ENCODE results near the gene COL4A2.
A peak's percentile ranks its signal among the peaks of the same experiment; 100 is the strongest.
"Not testable (repeated sequence)": the region's sequence is repeated elsewhere in the genome, so short reads cannot be mapped to it uniquely, and the experiment has no call there.

Gene COL4A2

DNA sequence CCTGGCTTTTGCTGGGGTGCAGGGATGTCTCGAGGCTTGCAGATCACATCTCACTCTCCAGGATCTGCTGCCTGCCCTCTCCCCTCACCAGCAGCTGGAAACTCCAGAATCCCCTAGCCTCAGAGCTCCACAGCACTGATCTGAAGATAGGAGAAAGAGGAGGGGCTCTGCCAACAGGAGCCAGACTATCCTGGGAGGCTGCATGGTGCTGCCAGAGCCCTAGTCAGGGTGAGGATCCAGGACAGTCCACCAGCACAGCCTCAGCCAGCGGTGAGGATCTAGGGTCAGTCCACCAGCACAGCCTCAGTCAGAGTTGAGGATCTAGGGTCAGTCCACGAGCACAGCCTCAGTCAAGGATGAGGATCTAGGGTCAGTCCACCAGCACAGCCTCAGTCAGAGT is 189.2 kb downstream of the COL4A2 start:
- DNase-seq (ENCODE audit: low spot score), result no peak

DNA sequence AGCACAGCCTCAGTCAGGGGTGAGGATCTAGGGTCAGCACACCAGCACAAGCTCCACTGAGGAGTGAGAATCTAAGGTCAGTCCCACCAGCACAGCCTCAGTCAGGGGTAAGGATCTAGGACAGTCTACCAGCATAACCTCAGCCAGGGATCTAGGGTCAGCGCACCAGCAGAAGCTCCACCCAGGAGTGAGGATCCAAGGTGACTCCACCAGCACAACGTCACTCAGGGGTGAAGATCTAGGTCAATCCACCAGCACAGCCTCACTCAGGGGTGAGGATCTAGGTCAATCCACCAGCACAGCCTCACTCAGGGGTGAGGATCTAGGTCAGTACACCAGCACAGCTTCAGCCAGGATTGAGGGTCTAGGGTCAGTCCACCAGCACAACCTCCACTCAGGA is 189.9 kb downstream of the COL4A2 start:
- no peak for DNase-seq (ENCODE audit: low spot score)

DNA sequence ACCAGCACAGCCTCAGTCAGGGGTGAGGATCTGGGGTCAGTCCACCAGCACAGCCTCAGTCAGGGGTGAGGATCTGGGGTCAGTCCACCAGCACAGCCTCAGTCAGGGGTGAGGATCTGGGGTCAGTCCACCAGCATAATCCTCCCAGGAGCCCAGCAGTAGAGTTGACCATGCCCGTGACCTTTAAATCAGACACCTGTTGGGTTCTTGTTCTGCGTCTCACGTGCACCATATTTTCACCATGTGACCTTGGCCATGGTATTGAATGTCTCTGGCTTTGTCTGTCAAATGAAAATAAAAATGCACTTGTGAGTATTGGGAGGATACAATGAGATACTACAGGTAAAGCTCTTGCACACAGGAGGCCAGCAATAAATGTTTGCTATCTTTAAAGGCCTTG is 190.8 kb downstream of the COL4A2 start:
- DNase-seq (ENCODE audit: low spot score), result not testable (repeated sequence)

DNA sequence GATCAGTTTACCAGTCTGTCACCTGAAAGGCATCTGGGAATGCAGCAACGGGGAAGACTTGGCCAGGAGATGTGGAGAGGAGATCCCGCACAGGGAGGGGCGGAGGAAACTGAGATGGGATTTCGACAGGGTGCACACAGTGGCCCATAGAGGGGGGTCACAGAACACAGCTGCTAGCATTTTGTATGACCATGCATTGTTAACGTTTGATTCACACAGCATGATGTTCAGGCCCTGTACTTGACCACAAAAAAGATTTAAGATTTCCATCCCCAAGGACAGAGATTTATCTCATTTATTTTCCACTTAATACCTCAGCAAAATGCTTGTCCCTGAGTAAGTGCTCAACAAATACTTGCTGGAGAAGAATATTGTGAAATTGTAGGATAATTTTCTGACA is 191.2 kb downstream of the COL4A2 start:
- DNase-seq (ENCODE audit: low spot score), result no peak

DNA sequence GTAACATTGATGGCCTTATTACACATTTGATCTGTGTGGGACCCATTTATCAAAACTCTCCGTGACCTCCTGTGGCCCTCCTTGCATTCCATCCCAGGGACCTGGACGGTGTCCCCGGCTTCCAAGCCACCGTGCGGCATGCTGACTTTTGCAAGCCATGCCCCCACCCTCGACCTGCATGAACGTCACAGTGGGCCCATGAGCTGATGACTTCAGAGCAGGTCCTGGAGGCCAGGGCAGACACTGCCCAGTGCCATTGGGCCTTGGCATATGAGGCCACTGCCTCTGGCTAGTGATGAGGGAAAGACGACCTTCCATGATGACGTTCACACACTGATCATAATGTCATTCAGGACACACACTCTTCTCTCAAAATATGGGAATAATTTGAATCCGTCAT is 191.7 kb downstream of the COL4A2 start:
- DNase-seq (ENCODE audit: low spot score), result no peak

DNA sequence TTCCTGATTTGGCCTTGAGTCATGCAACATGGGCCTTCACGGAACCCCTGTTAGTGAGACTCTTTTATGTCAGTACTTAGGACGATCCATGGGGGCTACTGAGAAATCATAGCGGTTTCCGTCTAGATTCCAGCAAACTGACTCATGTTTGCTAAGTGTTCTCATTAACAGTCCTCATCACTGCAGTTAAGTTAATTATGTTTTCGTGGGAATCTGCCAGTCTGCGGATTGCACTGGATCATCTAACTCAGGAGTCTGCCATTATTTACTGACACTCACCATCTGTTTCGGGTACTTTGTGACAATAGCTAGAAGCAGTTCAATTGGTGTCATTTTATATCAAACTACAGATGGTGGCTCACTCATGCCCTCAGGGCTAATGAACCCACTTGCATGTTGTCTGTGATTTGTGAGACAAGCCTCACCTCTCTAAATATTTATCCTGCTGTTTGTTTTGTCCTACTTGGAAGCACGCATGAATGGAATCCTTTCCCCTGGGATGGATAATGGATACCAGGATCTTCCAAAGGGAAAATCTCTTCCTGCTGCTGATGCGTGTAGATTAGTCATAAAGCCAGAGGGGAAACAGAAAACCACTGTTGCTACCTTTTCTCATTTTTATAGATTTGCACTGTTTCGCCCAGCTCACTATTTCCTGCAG is 192.7 kb downstream of the COL4A2 start:
- DNase-seq (ENCODE audit: low spot score), result no peak

DNA sequence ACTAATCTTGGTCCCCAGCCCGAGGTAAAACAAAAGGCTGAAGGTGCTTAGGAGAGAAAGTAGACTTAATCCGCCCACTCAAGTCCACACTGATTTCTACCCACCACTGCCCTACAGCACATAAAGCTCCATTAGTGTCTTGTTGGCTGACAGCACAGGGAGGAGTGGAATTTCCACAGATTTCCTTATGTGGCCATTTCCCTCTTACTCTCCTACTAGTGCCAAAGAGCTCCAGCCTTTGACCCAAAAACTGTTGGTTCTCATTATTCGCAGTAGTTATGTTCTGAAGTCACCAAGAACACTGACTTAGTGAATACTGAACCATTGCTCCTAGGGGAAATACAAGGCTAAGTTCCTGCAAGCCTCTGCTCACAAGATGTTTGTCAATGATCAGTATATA is 193.3 kb downstream of the COL4A2 start:
- no peak for DNase-seq (ENCODE audit: low spot score)

DNA sequence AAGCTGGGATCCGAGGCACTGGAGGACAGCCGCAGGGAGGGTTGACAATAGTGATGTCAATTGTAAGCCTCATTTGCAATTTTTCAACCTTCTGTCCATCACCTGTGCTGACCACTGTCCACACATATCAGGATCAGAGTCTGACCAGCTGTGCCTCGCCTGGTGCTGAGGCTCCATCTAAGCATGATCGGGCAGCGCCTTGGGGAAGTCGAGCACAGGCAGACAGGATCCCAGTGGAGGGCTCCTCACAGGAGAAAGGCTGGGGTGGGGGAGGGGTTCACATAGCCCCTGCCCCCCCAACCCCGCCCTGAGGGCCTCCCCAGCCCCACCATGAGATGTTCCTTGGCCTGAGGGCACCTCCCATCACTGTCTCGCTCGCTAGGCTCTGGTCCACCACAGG is 194.1 kb downstream of the COL4A2 start:
- DNase-seq (ENCODE audit: low spot score), result no peak

DNA sequence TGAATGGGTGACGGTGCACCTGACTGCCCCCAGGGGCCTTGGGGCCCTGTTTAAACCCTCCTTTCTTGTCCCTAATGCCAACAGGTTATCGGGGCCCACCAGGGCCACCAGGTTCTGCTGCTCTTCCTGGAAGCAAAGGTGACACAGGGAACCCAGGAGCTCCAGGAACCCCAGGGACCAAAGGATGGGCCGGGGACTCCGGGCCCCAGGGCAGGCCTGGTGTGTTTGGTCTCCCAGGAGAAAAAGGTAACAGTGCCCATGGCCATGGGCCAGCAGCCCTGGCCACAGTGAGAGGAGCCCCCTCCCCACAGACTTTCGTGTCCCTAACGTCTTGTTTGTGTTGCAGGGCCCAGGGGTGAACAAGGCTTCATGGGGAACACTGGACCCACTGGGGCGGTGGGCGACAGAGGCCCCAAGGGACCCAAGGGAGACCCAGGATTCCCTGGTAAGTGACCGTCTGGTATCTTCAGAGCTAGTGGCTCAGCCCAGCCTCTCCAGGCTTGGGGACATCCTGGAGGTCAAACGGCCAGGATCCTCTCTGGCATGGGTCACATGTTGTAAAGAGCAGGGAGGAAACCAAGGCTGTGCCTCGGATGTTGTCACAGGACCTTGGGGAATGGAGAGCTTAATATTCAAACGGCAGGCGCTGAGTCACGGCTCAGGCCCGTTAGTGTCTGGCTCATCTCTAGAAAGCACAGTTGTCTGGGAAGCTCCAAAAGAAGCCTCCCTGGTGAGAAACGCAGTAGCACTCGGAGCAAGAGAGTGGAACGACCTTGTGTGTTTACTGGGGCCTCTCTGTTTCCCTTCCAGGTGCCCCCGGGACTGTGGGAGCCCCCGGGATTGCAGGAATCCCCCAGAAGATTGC is 196.2 kb downstream of the COL4A2 start:
- DNase-seq (ENCODE audit: low spot score), result no peak

DNA sequence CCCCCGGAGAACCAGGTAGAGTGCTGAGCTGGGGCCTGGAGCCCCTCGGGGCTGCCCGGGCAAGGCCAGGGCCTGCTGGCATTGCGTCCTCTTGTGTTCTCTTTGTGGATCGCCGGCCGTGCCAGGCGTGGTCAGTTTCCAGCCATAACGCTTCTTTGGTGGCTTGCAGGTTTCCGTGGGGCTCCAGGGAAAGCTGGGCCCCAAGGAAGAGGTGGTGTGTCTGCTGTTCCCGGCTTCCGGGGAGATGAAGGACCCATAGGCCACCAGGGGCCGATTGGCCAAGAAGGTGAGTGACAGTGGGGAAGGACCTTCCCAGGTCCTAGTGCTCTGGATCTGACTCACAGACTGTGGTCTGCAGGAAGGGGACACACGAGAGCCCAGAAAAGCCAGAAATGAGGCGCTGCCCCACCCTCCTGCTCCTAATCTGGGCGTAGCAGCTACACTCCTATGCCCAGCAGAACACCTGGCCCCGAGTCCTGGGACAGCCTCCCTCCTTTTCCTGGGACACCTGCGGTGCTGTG is 197.0 kb downstream of the COL4A2 start:
- no peak for DNase-seq (ENCODE audit: low spot score)

DNA sequence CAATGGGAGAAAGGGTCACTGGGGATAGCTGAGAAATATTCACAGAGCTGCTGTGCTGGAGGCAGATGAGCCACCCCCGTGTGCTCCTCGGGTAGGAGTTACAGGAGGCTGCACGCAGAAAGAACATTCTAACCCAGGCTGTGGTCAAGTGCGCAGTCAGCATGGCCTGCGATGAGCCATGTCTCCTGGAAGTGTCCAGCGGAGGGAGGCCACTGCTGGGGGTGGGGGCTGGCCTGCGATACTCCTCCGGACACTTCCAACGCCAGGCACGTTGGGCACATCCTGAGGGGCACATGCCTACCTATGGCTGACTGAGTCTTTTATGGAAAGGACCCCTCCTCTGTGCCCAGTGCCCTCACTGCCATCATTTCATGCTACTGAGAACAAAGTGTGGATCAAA is 198.5 kb downstream of the COL4A2 start:
- DNase-seq (ENCODE audit: low spot score), result no peak

DNA sequence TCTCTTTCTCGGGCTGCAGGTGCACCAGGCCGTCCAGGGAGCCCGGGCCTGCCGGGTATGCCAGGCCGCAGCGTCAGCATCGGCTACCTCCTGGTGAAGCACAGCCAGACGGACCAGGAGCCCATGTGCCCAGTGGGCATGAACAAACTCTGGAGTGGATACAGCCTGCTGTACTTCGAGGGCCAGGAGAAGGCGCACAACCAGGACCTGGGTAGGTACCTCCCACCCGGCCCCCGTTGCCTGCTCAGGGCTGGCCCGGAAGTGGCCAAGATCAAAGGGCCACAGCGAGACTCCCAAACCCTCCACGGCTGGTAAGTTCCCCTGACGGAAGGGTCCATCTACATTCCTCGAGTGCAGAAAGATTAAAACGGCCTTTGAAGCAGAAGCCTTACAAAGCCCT is 199.3 kb downstream of the COL4A2 start:
- no peak for DNase-seq (ENCODE audit: low spot score)

DNA sequence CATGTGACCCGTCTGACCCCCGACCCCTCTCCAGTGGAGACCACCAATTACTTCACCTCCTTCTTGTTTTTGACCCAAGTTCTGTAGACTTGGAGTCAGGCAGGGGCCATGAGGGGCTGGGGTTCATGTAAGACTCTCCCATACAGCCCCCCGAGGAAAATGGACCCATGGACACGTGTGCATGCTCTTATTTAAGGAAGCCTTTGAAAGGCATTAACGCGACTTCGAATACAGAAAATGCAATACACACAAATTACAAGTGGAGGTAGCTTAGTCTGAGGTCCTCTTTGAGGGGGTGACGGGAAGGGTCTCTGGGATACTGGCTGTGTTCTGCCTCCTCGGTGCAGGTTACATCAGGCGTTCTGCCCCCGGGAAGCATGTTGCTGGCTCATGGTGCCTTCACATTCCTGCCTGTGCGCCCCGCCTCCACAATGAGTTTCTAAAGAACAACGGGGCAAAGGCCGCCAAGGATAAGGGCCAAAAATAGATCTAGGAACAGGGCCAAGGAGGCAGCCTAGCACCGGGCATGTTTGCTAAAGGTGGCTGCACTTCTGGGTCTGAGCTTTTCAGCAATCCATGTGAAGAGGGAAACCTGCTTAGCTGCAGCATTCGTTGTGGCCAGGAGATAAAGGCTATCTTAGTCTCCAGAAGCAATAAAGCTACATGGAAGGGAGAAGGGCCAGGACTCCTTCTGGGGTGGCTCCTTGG is 199.9 kb downstream of the COL4A2 start:
- DNase-seq (ENCODE audit: low spot score), result peak; percentile 31

DNA sequence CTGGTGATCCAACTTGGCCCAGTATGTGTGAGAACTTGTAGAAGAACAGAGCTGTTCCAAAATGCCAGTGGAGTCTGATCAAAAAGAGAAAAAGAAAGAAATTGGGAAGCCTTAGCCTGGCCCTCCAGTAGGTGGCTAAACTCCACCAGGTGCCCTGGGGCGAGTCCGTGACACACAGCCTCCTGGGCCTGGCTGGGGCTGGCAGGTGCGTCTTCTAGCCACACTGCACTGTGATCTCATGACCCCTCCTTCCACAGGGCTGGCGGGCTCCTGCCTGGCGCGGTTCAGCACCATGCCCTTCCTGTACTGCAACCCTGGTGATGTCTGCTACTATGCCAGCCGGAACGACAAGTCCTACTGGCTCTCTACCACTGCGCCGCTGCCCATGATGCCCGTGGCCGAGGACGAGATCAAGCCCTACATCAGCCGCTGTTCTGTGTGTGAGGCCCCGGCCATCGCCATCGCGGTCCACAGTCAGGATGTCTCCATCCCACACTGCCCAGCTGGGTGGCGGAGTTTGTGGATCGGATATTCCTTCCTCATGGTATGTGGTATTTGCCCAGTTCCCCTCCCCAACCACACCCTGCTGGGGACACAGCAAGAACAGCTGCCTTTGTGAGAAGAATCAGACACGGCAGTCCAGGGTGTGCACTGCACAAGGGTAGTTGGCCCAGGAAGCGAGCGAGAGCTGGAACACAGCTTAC is 200.7 kb downstream of the COL4A2 start:
- no peak for DNase-seq (ENCODE audit: low spot score)

DNA sequence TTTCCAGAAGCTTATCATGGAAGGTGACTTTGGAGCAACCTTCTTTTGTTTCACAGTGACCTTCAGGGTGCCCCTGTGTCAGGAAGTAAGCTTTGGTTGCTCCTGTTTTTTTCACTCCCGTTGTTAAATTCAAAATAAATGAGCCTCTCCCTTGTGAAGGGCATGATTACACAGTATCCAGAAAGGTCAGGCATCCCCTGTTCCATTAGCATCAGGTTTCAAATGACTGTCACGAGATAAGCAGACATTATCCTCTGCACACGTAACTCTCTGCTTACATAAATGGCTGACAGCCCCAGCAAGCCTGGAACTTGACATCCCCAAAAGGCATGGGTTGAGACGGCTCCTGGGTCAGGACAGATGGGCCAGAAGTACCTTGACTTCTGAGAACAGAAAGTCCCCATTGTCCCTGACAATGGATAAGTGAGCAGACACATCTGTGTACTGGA is 202.4 kb downstream of the COL4A2 start:
- no peak for DNase-seq (ENCODE audit: low spot score)

DNA sequence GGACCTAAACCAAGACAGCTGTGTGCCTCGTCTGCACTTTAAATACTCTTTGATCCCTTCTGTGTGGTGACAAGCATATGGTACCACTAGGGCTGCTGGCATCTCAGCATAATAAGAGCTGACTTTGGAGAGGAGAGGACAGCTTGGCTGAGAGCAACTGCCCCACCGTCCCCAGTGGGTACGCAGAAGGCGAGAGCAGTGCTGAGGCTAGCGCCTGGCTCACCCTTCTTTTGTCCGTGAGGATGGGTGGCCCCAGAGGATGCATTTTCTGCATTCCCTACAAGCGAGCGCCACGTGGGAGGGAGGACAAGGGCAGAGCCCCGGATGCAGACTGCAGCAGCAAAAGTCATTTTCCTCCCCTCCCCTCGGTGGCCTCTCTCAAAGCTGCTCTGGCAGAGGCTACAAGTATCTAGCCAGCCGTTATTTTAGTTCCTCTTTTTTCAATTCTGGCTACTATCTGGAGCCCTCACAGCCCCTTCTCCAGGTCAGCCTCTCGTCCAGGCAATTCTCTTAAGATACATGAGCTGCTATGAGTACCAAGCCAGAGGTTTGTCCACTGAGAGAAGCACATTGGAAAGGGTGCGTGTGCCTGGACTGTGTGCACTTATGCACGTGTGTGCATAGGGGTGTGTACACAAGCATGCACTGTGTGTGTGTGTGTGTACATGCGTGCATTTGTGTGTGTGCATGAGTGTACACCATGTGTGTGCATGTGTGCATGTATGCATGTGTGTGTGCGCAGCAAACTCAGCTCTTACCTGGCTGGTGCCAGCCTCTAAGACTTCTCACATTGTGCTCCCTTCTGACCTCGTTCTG is 203.1 kb downstream of the COL4A2 start:
- no peak for DNase-seq (ENCODE audit: low spot score)

DNA sequence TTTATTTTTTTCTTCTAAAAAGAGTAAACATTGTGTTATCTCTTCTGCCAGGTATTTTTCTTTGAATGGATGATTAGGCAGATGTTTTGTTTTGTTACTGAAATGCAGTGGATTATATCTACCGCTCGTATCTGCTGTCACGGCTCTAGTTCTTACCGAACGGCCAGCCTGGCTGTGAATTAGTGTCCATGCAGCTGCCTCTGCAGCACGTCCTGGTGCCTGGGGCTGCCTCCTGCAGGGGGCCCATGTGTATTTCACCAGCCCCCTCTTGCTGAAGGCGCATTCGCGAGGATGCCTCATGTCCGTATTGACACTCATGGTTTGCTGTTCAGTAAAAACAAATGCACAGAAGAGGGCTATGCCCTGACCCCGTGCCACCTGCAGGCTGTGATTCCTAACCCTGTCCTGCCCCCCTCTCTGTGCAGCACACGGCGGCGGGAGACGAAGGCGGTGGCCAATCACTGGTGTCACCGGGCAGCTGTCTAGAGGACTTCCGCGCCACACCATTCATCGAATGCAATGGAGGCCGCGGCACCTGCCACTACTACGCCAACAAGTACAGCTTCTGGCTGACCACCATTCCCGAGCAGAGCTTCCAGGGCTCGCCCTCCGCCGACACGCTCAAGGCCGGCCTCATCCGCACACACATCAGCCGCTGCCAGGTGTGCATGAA is 204.6 kb downstream of the COL4A2 start:
- no peak for DNase-seq (ENCODE audit: low spot score)

DNA sequence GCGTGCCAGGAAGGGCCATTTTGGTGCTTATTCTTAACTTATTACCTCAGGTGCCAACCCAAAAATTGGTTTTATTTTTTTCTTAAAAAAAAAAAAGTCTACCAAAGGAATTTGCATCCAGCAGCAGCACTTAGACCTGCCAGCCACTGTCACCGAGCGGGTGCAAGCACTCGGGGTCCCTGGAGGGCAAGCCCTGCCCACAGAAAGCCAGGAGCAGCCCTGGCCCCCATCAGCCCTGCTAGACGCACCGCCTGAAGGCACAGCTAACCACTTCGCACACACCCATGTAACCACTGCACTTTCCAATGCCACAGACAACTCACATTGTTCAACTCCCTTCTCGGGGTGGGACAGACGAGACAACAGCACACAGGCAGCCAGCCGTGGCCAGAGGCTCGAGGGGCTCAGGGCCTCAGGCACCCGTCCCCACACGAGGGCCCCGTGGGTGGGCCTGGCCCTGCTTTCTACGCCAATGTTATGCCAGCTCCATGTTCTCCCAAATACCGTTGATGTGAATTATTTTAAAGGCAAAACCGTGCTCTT is 205.2 kb downstream of the COL4A2 start:
- DNase-seq (ENCODE audit: low spot score), result no peak

DNA sequence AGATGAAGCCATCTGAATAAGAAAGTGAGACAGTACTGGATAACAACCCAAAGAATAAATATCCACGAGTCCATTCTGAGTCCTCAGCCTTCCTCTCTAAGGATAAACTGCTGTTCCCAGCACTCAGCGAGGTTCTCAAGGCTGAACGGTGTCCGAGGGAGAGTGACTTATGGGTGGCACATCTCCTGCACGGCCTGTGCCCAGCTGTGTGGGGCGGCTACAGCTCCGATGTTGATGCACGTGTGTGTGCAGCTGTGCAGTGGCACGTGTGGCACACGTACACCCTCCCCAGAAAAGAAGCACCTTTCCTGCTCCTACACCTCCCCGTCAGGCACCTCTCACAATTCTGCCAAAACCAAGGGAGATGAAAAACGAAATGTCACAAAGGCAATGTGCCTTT is 209.4 kb downstream of the COL4A2 start:
- DNase-seq (ENCODE audit: low spot score), result no peak

DNA sequence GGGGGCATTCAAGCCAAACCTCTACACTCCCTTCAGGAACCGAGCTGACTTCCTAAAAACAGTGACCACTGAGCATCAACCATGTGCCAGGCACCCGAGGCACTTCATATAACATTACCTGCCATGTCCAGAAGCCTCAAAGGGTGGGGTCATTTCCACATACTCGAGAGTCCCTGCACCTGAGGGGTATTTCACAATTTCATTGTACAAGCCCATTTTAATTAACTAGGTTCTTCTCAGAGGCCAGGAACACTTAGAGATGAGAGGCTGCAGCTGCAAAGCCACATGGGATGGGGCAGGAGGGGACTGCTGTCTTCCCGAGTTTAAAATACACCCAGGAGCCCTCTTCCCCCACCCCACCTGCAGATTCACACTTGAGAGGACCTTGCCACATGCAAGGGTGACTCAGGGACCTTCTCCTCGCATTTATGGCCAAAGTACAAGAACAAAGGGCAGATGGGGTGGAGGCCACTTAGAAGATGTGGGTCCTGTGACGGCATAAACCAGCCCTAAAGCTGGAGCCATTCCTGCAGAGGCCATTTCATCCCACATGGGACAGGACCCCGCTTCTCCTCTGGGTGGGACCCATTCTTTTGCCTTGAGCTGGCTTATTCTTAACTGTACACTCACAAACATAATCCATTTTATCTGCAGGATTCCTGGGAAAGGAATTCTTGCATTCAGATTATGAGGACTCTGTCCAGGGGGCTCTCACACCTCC is 210.6 kb downstream of the COL4A2 start:
- DNase-seq (ENCODE audit: low spot score), result no peak
